ENCODE measurements around the gene NCSTN. TPM values are rescaled to one million over a fixed set of nuclear protein-coding genes. Genes with fewer than 3 reads are reported as not detected.
A peak's percentile ranks its signal among the peaks of the same experiment; 100 is the strongest.

The NCSTN gene
- total and polyA plus RNA-seq, 8 donors, result 29.7 to 64.7 (median 49.6) TPM

DNA sequence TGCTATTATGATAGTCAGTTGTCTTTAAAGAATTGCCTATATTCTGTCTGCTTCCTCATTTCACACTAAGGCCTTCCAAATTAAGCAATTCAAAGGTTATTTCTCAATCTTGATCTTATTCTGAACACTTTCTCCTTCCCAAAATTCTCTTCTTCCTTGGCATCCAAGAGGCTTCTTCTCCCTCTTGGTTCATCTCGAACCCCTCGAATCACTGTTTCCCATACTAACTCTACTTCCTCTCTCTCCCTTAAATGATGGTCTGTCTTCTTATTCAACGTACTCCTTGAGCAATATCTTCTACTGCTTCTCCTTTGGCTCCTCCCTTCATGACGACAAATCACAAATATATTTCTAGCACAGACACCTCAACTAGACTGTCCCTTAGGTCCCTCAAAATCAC lies 4.6 kb upstream of the NCSTN start:
- intact Hi-C loops (cut with DNase I), result loop anchor here in 1 of 3 donors (5.0 kb wide), 1 partner anchor 41 kb away; no protein-coding TSS in a partner anchor
- H3K27me3 ChIP-seq, result no peaks in the 10 kb centered on the region
- peaks cover 8 to 14% (median 9%) of the 10 kb centered on the region in 3 donors for H3K4me1 ChIP-seq
- DNase-seq, result no peak
- 77 to 87% methylated on average over 4 of the region's 4 CpGs for WGBS, 2 donors
- no peak overlapping the region for H3K27ac ChIP-seq
- ATAC-seq, result no peak
- no peaks in the 10 kb centered on the region for H3K9me3 ChIP-seq
- no peak for TF ChIP-seq CTCF (IDR thresholded peaks at IDR 0.05)
- H3K4me3 ChIP-seq, result no peak overlapping the region
- FAIRE-seq, result no peak
- peaks cover 0 to 38% (median 6%) of the 10 kb centered on the region in 3 donors for H3K36me3 ChIP-seq

- Histone ChIP-seq H3K4me3 (no peak overlapping the region), H3K36me3 (peaks cover 0 to 31% (median 3%) of the 10 kb centered on the region in 3 donors), H3K9me3 (no peaks in the 10 kb centered on the region), H3K4me1 (peaks cover 8 to 24% (median 9%) of the 10 kb centered on the region in 3 donors), H3K27ac (no peak overlapping the region), H3K27me3 (no peaks in the 10 kb centered on the region)
- 49 to 55% methylated on average over 3 of the region's 3 CpGs for WGBS, 2 donors
- intact Hi-C loops (cut with DNase I), result no loop called here
- no peak for FAIRE-seq
- no peak for DNase-seq
- ATAC-seq, result no peak
- TF ChIP-seq CTCF (IDR thresholded peaks at IDR 0.05), result no peak
Measured at GRCh38 chr1:160340146-160340545, 3.0 kb upstream of the NCSTN start.

DNA sequence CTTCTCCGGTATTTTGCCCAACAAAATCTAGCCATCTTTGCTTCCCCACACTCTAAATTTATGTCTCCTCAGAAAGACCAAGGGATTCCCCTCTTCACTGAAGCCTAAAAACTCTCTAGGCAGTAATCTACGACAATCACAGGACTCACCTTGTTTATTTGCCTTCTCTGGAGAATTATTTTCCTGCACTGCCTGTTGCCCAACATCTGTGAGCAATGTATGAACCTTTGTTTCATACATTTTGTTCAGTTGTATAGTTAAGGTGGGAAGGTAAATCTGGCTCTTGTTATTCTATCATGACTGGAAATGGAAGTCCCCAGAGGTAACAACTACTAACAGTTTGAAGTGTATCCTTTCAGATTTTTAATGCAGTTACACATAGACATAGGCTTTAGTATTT lies 2.3 kb upstream of the NCSTN start:
- FAIRE-seq, result no peak
- H3K4me3 ChIP-seq, result no peak overlapping the region
- no peak overlapping the region for H3K27ac ChIP-seq
- intact Hi-C loops (cut with DNase I), result no loop called here
- peaks cover 8 to 24% (median 9%) of the 10 kb centered on the region in 3 donors for H3K4me1 ChIP-seq
- no peaks in the 10 kb centered on the region for H3K27me3 ChIP-seq
- DNase-seq, result no peak
- no peak for ATAC-seq
- 28 to 50% methylated on average over 2 of the region's 2 CpGs for WGBS, 2 donors
- TF ChIP-seq CTCF (IDR thresholded peaks at IDR 0.05), result no peak
- no peaks in the 10 kb centered on the region for H3K9me3 ChIP-seq
- peaks cover 0 to 29% (median 3%) of the 10 kb centered on the region in 3 donors for H3K36me3 ChIP-seq

- FAIRE-seq, result no peak
- Histone ChIP-seq H3K4me3 (peak overlapping the region; percentile 61 to 78 (median 69)), H3K27me3 (no peaks in the 10 kb centered on the region), H3K9me3 (no peaks in the 10 kb centered on the region), H3K27ac (peak overlapping the region; percentile 72 to 79 (median 73)), H3K4me1 (peaks cover 8 to 28% (median 9%) of the 10 kb centered on the region in 3 donors), H3K36me3 (peaks cover 0 to 25% (median 0%) of the 10 kb centered on the region in 3 donors)
- intact Hi-C loops (cut with DNase I), result no loop called here
- peak; percentile 9 to 29 (median 18) for ATAC-seq
- no peak for DNase-seq
- no peak for TF ChIP-seq CTCF (IDR thresholded peaks at IDR 0.05)
- WGBS, 2 donors, result 1% methylated on average over 7 of the region's 7 CpGs
Measured at GRCh38 chr1:160342526-160342925, 657 bp upstream of the NCSTN start.

DNA sequence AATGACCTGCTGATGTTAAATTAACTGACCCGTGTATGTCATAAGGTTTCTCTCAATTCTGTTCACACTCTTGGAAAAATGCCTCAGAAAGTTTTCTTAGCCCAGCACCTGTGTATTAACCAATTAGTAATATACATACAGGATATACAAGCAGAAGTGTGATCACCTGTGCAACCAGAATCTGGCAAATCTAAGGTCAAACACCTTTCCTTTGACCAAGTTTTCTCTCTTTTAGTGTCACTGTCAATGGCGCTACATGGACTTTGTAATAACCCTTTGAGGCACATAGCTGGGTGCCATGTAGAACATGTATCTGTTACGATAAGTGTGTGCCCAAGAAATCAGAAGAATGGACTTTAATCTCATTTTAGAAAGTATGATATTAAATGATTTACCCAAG lies 1.1 kb downstream of the NCSTN start:
- 45 to 57% methylated on average over 3 of the region's 3 CpGs for WGBS, 2 donors
- ATAC-seq, result no peak
- no peaks in the 10 kb centered on the region for H3K9me3 ChIP-seq
- no peak overlapping the region for H3K27ac ChIP-seq
- peaks cover 0 to 15% (median 4%) of the 10 kb centered on the region in 3 donors for H3K36me3 ChIP-seq
- intact Hi-C loops (cut with DNase I), result no loop called here
- no peaks in the 10 kb centered on the region for H3K27me3 ChIP-seq
- no peak for FAIRE-seq
- peaks cover 8 to 28% (median 9%) of the 10 kb centered on the region in 3 donors for H3K4me1 ChIP-seq
- H3K4me3 ChIP-seq, result peak overlapping the region in 3 of 4 donors; percentile 61 to 78 (median 70)
- no peak for DNase-seq
- TF ChIP-seq CTCF (IDR thresholded peaks at IDR 0.05), result no peak

All from pancreas (tissue), 10 donors.